NB4 (cell line): Measurements from ENCODE around the gene TIMM17B.

Source experiments
- CTCF ChIP-seq: IDR thresholded peaks from one replicate; pipeline ENCODE4 v1.5.1; 2012; ENCODE audit warnings: low read depth, low read length
- POLR2A ChIP-seq: IDR thresholded peaks from 2 replicates; pipeline ENCODE4 v1.6.1; 2011; ENCODE audit warnings: mild to moderate bottlenecking; ENCODE audit not compliant: insufficient read length; ENCODE audit errors: extremely low read depth

- no peak for TF ChIP-seq CTCF
- peak; percentile 76 for TF ChIP-seq POLR2A
Measured at GRCh38 chrX:48897625-48898306, at the start of gene TIMM17B, which contains the start of gene PQBP1.
